ENCODE measurements around the gene MMP15. TPM values are rescaled to one million over a fixed set of nuclear protein-coding genes. Genes with fewer than 3 reads are reported as not detected.

Gene MMP15
- total and polyA plus RNA-seq, 2 donors (not counting 3 experiments of a cell fraction or from before 2014, with no cell fraction given) = 12.6 to 16.0 TPM

DNA sequence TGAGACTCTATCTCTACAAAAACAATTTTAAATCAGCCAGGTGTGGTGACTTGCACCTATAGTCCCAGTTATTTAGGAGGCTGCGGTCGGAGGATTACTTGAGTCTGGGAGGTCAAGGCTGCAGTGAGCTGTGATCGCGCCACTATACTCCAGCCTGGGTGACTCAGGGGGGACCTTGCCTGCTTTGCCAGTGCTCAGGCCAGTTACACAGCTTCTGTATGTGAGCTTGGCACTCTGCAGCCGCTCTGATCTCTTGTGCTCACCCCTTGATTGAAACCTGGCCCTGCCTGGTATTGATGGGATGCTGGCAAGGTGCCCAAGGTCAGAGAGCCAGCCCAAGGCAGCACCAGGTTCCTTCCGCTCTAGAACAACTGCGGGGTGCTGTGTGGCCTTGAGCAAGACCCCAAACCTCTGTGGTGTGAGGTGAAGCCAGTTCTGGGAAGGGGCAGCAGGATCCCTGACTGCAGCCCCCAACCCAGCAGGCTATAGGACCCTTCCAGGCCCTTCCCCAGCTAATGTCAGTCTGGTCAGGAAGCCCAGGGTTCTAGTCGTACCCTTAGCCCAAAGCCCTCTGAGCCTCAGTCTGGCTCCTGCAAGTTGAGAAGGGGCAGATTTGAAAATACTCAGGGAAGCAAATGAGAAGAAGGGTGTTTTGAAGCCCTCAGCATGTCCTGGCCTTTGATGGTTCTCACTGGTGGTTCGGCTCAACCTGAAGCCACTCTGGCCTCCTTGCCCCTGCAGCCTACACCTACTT lies 18.9 kb downstream of the MMP15 start:
- ChIA-PET POLR2A (no interaction called here), CTCF (no interaction called here)
- H3K36me3 ChIP-seq (ENCODE audit: control insufficient read depth in 2 of 2, extremely low read depth in 1 of 2, insufficient read depth in 2 of 2, low read length in 2 of 2) = no peaks in the 10 kb centered on the region
- dilution Hi-C loops (cut with MboI; ENCODE audit: extremely low pct_ligation_motif_present, low sequenced_read_pairs) = no loop called here
- DNase-seq (ENCODE audit: low read depth, low spot score) (no peak), FAIRE-seq (no peak)
- no peaks in the 10 kb centered on the region for H3K27me3 ChIP-seq (ENCODE audit: control insufficient read depth in 2 of 2, insufficient read depth in 2 of 2, low read length in 2 of 2)
- H3K4me1 ChIP-seq (ENCODE audit: control insufficient read depth, extremely low read depth, insufficient read depth, low read length) = no peaks in the 10 kb centered on the region
- H3K9me1 ChIP-seq (replicated peaks; ENCODE audit: control insufficient read depth, extremely low read depth, insufficient read depth, low read length) = no peaks in the 10 kb centered on the region
- intact Hi-C loops (cut with micrococcal nuclease) = no loop called here
- H3K4me2 ChIP-seq (ENCODE audit: insufficient read depth, low read length) = no peak overlapping the region
- H3K4me3 ChIP-seq (replicated peaks in 1 of 3; ENCODE audit: insufficient read depth in 1 of 3, low read depth in 1 of 3, low read length in 3 of 3) = no peak overlapping the region
- H3K27ac ChIP-seq (ENCODE audit: insufficient read depth, low read depth, low read length) = no peak overlapping the region
- H2AFZ ChIP-seq (ENCODE audit: low read depth, low read length) = no peak overlapping the region
- no peaks in the 10 kb centered on the region for H3K79me2 ChIP-seq (ENCODE audit: control insufficient read depth, insufficient read depth, low read length)
- no peaks in the 10 kb centered on the region for H3K9me3 ChIP-seq (replicated peaks; ENCODE audit: control insufficient read depth, insufficient read depth, low read length)
- H3K9ac ChIP-seq (replicated peaks; ENCODE audit: extremely low read depth, insufficient read depth, low read length) = no peak overlapping the region
- BruUV-seq (replicated peaks) = no TSS peak
- H4K20me1 ChIP-seq (replicated peaks; ENCODE audit: control insufficient read depth, extremely low read depth, insufficient read depth, low read length) = no peaks in the 10 kb centered on the region
- TF ChIP-seq, protein P1, sequence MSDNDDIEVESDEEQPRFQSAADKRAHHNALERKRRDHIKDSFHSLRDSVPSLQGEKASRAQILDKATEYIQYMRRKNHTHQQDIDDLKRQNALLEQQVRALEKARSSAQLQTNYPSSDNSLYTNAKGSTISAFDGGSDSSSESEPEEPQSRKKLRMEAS (IDR thresholded peaks at IDR 0.05; ENCODE audit: insufficient read depth, insufficient read length) = no peak
- TF ChIP-seq FOS (IDR thresholded peaks at IDR 0.05; ENCODE audit: borderline replicate concordance, insufficient read depth, low read length) = no peak
- TF ChIP-seq, protein P2, sequence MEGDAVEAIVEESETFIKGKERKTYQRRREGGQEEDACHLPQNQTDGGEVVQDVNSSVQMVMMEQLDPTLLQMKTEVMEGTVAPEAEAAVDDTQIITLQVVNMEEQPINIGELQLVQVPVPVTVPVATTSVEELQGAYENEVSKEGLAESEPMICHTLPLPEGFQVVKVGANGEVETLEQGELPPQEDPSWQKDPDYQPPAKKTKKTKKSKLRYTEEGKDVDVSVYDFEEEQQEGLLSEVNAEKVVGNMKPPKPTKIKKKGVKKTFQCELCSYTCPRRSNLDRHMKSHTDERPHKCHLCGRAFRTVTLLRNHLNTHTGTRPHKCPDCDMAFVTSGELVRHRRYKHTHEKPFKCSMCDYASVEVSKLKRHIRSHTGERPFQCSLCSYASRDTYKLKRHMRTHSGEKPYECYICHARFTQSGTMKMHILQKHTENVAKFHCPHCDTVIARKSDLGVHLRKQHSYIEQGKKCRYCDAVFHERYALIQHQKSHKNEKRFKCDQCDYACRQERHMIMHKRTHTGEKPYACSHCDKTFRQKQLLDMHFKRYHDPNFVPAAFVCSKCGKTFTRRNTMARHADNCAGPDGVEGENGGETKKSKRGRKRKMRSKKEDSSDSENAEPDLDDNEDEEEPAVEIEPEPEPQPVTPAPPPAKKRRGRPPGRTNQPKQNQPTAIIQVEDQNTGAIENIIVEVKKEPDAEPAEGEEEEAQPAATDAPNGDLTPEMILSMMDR (IDR thresholded peaks at IDR 0.05; ENCODE audit: extremely low read depth in 1 of 2, insufficient read depth in 1 of 2, low read depth in 1 of 2, low read length in 2 of 2) = no peak

DNA sequence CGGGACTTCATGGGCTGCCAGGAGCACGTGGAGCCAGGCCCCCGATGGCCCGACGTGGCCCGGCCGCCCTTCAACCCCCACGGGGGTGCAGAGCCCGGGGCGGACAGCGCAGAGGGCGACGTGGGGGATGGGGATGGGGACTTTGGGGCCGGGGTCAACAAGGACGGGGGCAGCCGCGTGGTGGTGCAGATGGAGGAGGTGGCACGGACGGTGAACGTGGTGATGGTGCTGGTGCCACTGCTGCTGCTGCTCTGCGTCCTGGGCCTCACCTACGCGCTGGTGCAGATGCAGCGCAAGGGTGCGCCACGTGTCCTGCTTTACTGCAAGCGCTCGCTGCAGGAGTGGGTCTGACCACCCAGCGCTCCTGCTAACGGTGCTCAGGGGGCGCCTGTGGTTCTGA lies 19.5 kb downstream of the MMP15 start:
- H3K27ac ChIP-seq (ENCODE audit: insufficient read depth, low read depth, low read length) = no peak overlapping the region
- dilution Hi-C loops (cut with MboI; ENCODE audit: extremely low pct_ligation_motif_present, low sequenced_read_pairs) (no loop called here), intact Hi-C loops (cut with micrococcal nuclease) (no loop called here)
- H3K27me3 ChIP-seq (ENCODE audit: control insufficient read depth in 2 of 2, insufficient read depth in 2 of 2, low read length in 2 of 2) = no peaks in the 10 kb centered on the region
- no peaks in the 10 kb centered on the region for H4K20me1 ChIP-seq (replicated peaks; ENCODE audit: control insufficient read depth, extremely low read depth, insufficient read depth, low read length)
- TF ChIP-seq JUN (IDR thresholded peaks at IDR 0.05; ENCODE audit: borderline replicate concordance, insufficient read depth, insufficient read length, low read depth) = no peak
- no peak for TF ChIP-seq POLR2AphosphoS5 (IDR thresholded peaks at IDR 0.05; ENCODE audit: insufficient read depth, low read depth, low read length)
- TF ChIP-seq EZH2 (IDR thresholded peaks at IDR 0.05; ENCODE audit: borderline replicate concordance, low read depth, low read length, severe bottlenecking) = no peak
- TF ChIP-seq, protein P1 (IDR thresholded peaks at IDR 0.05; ENCODE audit: insufficient read depth, insufficient read length) = no peak
- TF ChIP-seq, protein P2 (IDR thresholded peaks at IDR 0.05; ENCODE audit: extremely low read depth in 1 of 2, insufficient read depth in 1 of 2, low read depth in 1 of 2, low read length in 2 of 2) = no peak
- no peak for TF ChIP-seq POLR2A (IDR thresholded peaks at IDR 0.05; ENCODE audit: low read depth, low read length)
- TF ChIP-seq FOS (IDR thresholded peaks at IDR 0.05; ENCODE audit: borderline replicate concordance, insufficient read depth, low read length) = no peak
- TF ChIP-seq MYC (IDR thresholded peaks at IDR 0.05; ENCODE audit: low read depth, low read length) = no peak
- no peak for TF ChIP-seq GATA2 (IDR thresholded peaks at IDR 0.05; ENCODE audit: insufficient read depth, insufficient read length, low read depth, low read length)
- no TSS peak for BruUV-seq (replicated peaks)
- no peaks in the 10 kb centered on the region for H3K79me2 ChIP-seq (ENCODE audit: control insufficient read depth, insufficient read depth, low read length)
- H2AFZ ChIP-seq (ENCODE audit: low read depth, low read length) = no peak overlapping the region
- H3K9me1 ChIP-seq (replicated peaks; ENCODE audit: control insufficient read depth, extremely low read depth, insufficient read depth, low read length) = no peaks in the 10 kb centered on the region
- ChIA-PET CTCF (no interaction called here), POLR2A (no interaction called here)
- FAIRE-seq = no peak
- H3K9ac ChIP-seq (replicated peaks; ENCODE audit: extremely low read depth, insufficient read depth, low read length) = no peak overlapping the region
- H3K4me1 ChIP-seq (ENCODE audit: control insufficient read depth, extremely low read depth, insufficient read depth, low read length) = no peaks in the 10 kb centered on the region
- no peak overlapping the region for H3K4me3 ChIP-seq (replicated peaks in 1 of 3; ENCODE audit: insufficient read depth in 1 of 3, low read depth in 1 of 3, low read length in 3 of 3)
- no peak for DNase-seq (ENCODE audit: low read depth, low spot score)
- H3K36me3 ChIP-seq (ENCODE audit: control insufficient read depth in 2 of 2, extremely low read depth in 1 of 2, insufficient read depth in 2 of 2, low read length in 2 of 2) = no peaks in the 10 kb centered on the region
- H3K9me3 ChIP-seq (replicated peaks; ENCODE audit: control insufficient read depth, insufficient read depth, low read length) = no peaks in the 10 kb centered on the region
- H3K4me2 ChIP-seq (ENCODE audit: insufficient read depth, low read length) = no peak overlapping the region

All from endothelial cell of umbilical vein (primary cell).